SK-N-SH treated with all-trans-retinoic acid at 6 μM for 48 hours (cell line): ENCODE measurements around the gene KLHL21.
A peak's percentile ranks its signal among the peaks of the same experiment; 100 is the strongest.

Source experiments
- ATAC-seq: fragments of 200-7000 bp; cut with Tn5 transposase; 3 replicates; pipeline ENCODE4 v1.9.1; 2020; ENCODE audit warnings: mild to moderate bottlenecking, moderate library complexity
- BACH2 ChIP-seq: fragments of 250-450 bp; sonication (Bioruptor Pico); IDR thresholded peaks from 2 replicates; pipeline ENCODE4 v1.9.0; 2021; ENCODE audit warnings: mild to moderate bottlenecking, borderline replicate concordance
- CREB5 ChIP-seq: fragments of 250-450 bp; sonication (Bioruptor Pico); IDR thresholded peaks from 2 replicates; pipeline ENCODE4 v1.5.1; 2020; ENCODE audit warnings: low read depth, mild to moderate bottlenecking, moderate library complexity
- CSDC2 ChIP-seq: fragments of 250-450 bp; sonication (Bioruptor Pico); IDR thresholded peaks from 2 replicates; pipeline ENCODE4 v1.5.0; 2020; ENCODE audit warnings: mild to moderate bottlenecking, moderate library complexity
- CSRNP3 ChIP-seq: fragments of 250-450 bp; sonication (Bioruptor Pico); IDR thresholded peaks from 2 replicates; pipeline ENCODE4 v1.5.1; 2021; ENCODE audit warnings: mild to moderate bottlenecking, moderate library complexity
- GLIS3 ChIP-seq: fragments of 250-450 bp; sonication (Bioruptor Pico); IDR thresholded peaks from 2 replicates; pipeline ENCODE4 v1.5.0; 2020; ENCODE audit warnings: mild to moderate bottlenecking, moderate library complexity
- ISL1 ChIP-seq: fragments of 250-450 bp; sonication (Bioruptor Pico); IDR thresholded peaks from 2 replicates; pipeline ENCODE4 v2.1.2; 2022; ENCODE audit warnings: mild to moderate bottlenecking, moderate library complexity
- OSR1 ChIP-seq: fragments of 250-450 bp; sonication (Bioruptor Pico); IDR thresholded peaks from 2 replicates; pipeline ENCODE4 v1.8.0; 2022; ENCODE audit warnings: moderate library complexity, mild to moderate bottlenecking, inconsistent platforms
- PATZ1 ChIP-seq: fragments of 250-450 bp; sonication (Bioruptor Pico); IDR thresholded peaks from 2 replicates; pipeline ENCODE4 v1.8.0; 2020; ENCODE audit warnings: mild to moderate bottlenecking, moderate library complexity, borderline replicate concordance
- POU6F1 ChIP-seq: fragments of 250-450 bp; sonication (Bioruptor Pico); IDR thresholded peaks from 2 replicates; pipeline ENCODE4 v1.8.0; 2021; ENCODE audit warnings: low read depth, mild to moderate bottlenecking, moderate library complexity, borderline replicate concordance
- PPARA ChIP-seq: fragments of 250-450 bp; sonication (Bioruptor Pico); IDR thresholded peaks from 2 replicates; pipeline ENCODE4 v1.5.0; 2020; ENCODE audit warnings: mild to moderate bottlenecking, borderline replicate concordance
- RARB ChIP-seq: fragments of 250-450 bp; sonication (Bioruptor Pico); IDR thresholded peaks from 2 replicates; pipeline ENCODE4 v1.8.0; 2021; ENCODE audit warnings: mild to moderate bottlenecking, moderate library complexity
- SNAI2 ChIP-seq: fragments of 250-450 bp; sonication (Bioruptor Pico); IDR thresholded peaks from 2 replicates; pipeline ENCODE4 v1.5.0; 2020; ENCODE audit warnings: mild to moderate bottlenecking, moderate library complexity
- TOX ChIP-seq: fragments of 250-450 bp; sonication (Bioruptor Pico); IDR thresholded peaks from 2 replicates; pipeline ENCODE4 v1.8.0; 2021; ENCODE audit warnings: mild to moderate bottlenecking, moderate library complexity, borderline replicate concordance
- TSHZ2 ChIP-seq: fragments of 250-450 bp; sonication (Bioruptor Pico); IDR thresholded peaks from 2 replicates; pipeline ENCODE4 v1.5.0; 2020; ENCODE audit warnings: mild to moderate bottlenecking, moderate library complexity
- ZC3H10 ChIP-seq: fragments of 250-450 bp; sonication (Bioruptor Pico); IDR thresholded peaks from 2 replicates; pipeline ENCODE4 v1.5.1; 2021; ENCODE audit warnings: mild to moderate bottlenecking, moderate library complexity
- ZFP3 ChIP-seq: fragments of 250-450 bp; sonication (Bioruptor Pico); IDR thresholded peaks from 2 replicates; pipeline ENCODE4 v1.5.0; 2020; ENCODE audit warnings: mild to moderate bottlenecking, moderate library complexity
- ZFP30 ChIP-seq: fragments of 450-650 bp; formaldehyde crosslinking; IDR thresholded peaks from 2 replicates; pipeline ENCODE4 v1.5.0; 2022; ENCODE audit warnings: mild to moderate bottlenecking, moderate library complexity
- ZNF565 ChIP-seq: fragments of 450-650 bp; formaldehyde crosslinking; conservative IDR thresholded peaks from 2 replicates; pipeline ENCODE4 v1.5.0; 2020; ENCODE audit warnings: low read depth, mild to moderate bottlenecking, moderate library complexity
- ZNF70 ChIP-seq: fragments of 450-650 bp; formaldehyde crosslinking; IDR thresholded peaks from 2 replicates; pipeline ENCODE4 v1.5.0; 2020; ENCODE audit warnings: mild to moderate bottlenecking, moderate library complexity
- ZNF8 ChIP-seq: fragments of 450-650 bp; formaldehyde crosslinking; IDR thresholded peaks from 2 replicates; pipeline ENCODE4 v1.5.0; 2020; ENCODE audit warnings: mild to moderate bottlenecking, moderate library complexity

Gene KLHL21

GRCh38 chr1:6634371-6635052 is 31.8 kb upstream of the KLHL21 start:
- peak; percentile 76 for ATAC-seq
- TF ChIP-seq PPARA (CRISPR knock-in tag) (no peak), CSDC2 (CRISPR knock-in tag) (no peak), ZFP30 (no peak), ZNF8 (CRISPR knock-in tag) (no peak), TSHZ2 (CRISPR knock-in tag) (no peak), CREB5 (CRISPR knock-in tag) (no peak), CSRNP3 (CRISPR knock-in tag) (no peak), OSR1 (no peak), SNAI2 (CRISPR knock-in tag) (no peak), RARB (CRISPR knock-in tag) (no peak), ZNF565 (CRISPR knock-in tag) (no peak), ZFP3 (no peak)

- TF ChIP-seq ZC3H10 (CRISPR knock-in tag) (no peak), PATZ1 (CRISPR knock-in tag) (no peak), ZFP3 (no peak), ISL1 (CRISPR knock-in tag) (no peak), CREB5 (CRISPR knock-in tag) (no peak), OSR1 (no peak), TOX (CRISPR knock-in tag) (no peak), SNAI2 (CRISPR knock-in tag) (no peak), POU6F1 (CRISPR knock-in tag) (no peak), RARB (CRISPR knock-in tag) (no peak), BACH2 (no peak), ZNF565 (CRISPR knock-in tag) (no peak), ZNF70 (no peak), CSRNP3 (CRISPR knock-in tag) (no peak), CSDC2 (CRISPR knock-in tag) (no peak), PPARA (CRISPR knock-in tag) (no peak), GLIS3 (CRISPR knock-in tag) (no peak), ZFP30 (no peak), TSHZ2 (CRISPR knock-in tag) (no peak)
- TF ChIP-seq, all 23 proteins: peak for 0
- no peak for ATAC-seq
Observed at GRCh38 chr1:6632588-6633514, 30.2 kb upstream of the KLHL21 start.
